Skeletal muscle tissue (tissue), 4 donors: ENCODE measurements around the gene PGM5. TPM values are rescaled to one million over a fixed set of nuclear protein-coding genes. Genes with fewer than 3 reads are reported as not detected.

ENCODE experiments used
- H3K27ac ChIP-seq: one replicate; pipeline ENCODE4 v1.7.0; 2013; ENCODE audit warnings: mild to moderate bottlenecking, low read depth, low read length, inconsistent platforms
- H3K27me3 ChIP-seq, 3 donors: one replicate each; pipeline ENCODE4 v1.7.0; 2013; ENCODE audit warnings: low read length in 3 of 3; ENCODE audit not compliant: control insufficient read depth in 3 of 3, insufficient read depth in 3 of 3
- H3K36me3 ChIP-seq, 3 donors: one replicate each; pipeline ENCODE4 v1.7.0; 2013; ENCODE audit warnings: low read length in 3 of 3; ENCODE audit not compliant: control insufficient read depth in 3 of 3, insufficient read depth in 3 of 3
- H3K4me1 ChIP-seq, 3 donors: one replicate each; pipeline ENCODE4 v1.7.0; 2013; ENCODE audit warnings: low read length in 3 of 3, mild to moderate bottlenecking in 3 of 3; ENCODE audit not compliant: control insufficient read depth in 3 of 3, insufficient read depth in 3 of 3
- H3K4me3 ChIP-seq, 3 donors: one replicate each; pipeline ENCODE4 v1.7.0; 2013; ENCODE audit warnings: low read length in 3 of 3
- H3K9ac ChIP-seq, 3 donors: one replicate each; pipeline ENCODE4 v1.7.0; 2013; ENCODE audit warnings: low read length in 3 of 3, mild to moderate bottlenecking in 3 of 3, moderate library complexity in 2 of 3, low read depth in 1 of 3
- H3K9me3 ChIP-seq, 3 donors: one replicate each; pipeline ENCODE4 v1.7.0; 2013; ENCODE audit warnings: low read length in 3 of 3; ENCODE audit not compliant: control insufficient read depth in 3 of 3
- total RNA-seq: library from RNA; depleted of rRNA; stranded (reverse); fragments of >200 nt; gene quantifications from one replicate; pipeline ENCODE4 v1.2.3, GENCODE V29; 2014
- donor health status: Osteomylitis.

PGM5 gene
- total RNA-seq, 1 donor from 2014 or later = 69.4 TPM

- H3K36me3 ChIP-seq = no peaks in the 10 kb centered on the region
- H3K4me1 ChIP-seq = peaks cover 0 to 14% (median 2%) of the 10 kb centered on the region in 3 donors
- H3K9me3 ChIP-seq = no peaks in the 10 kb centered on the region
- H3K4me3 ChIP-seq = no peak overlapping the region
- no peak overlapping the region for H3K9ac ChIP-seq
- H3K27ac ChIP-seq = no peak overlapping the region
- no peaks in the 10 kb centered on the region for H3K27me3 ChIP-seq
Observed at GRCh38 chr9:68429631-68430030, 73.2 kb downstream of the PGM5 start.

- H3K27me3 ChIP-seq = no peaks in the 10 kb centered on the region
- peaks cover 0 to 14% (median 2%) of the 10 kb centered on the region in 3 donors for H3K4me1 ChIP-seq
- H3K9ac ChIP-seq = no peak overlapping the region
- no peak overlapping the region for H3K4me3 ChIP-seq
- H3K27ac ChIP-seq = no peak overlapping the region
- no peaks in the 10 kb centered on the region for H3K9me3 ChIP-seq
- no peaks in the 10 kb centered on the region for H3K36me3 ChIP-seq
Observed at GRCh38 chr9:68431307-68431706, 74.9 kb downstream of the PGM5 start.

GRCh38 chr9:68433531-68434110 is 77.2 kb downstream of the PGM5 start:
- no peaks in the 10 kb centered on the region for H3K36me3 ChIP-seq
- no peak overlapping the region for H3K4me3 ChIP-seq
- no peaks in the 10 kb centered on the region for H3K27me3 ChIP-seq
- no peak overlapping the region for H3K9ac ChIP-seq
- H3K27ac ChIP-seq = no peak overlapping the region
- H3K4me1 ChIP-seq = peaks cover 0 to 3% (median 0%) of the 10 kb centered on the region in 3 donors
- no peaks in the 10 kb centered on the region for H3K9me3 ChIP-seq

GRCh38 chr9:68437785-68438184 is 81.4 kb downstream of the PGM5 start:
- no peak overlapping the region for H3K27ac ChIP-seq
- no peaks in the 10 kb centered on the region for H3K27me3 ChIP-seq
- no peaks in the 10 kb centered on the region for H3K36me3 ChIP-seq
- no peak overlapping the region for H3K4me3 ChIP-seq
- H3K9ac ChIP-seq = no peak overlapping the region
- peaks cover 0 to 4% (median 3%) of the 10 kb centered on the region in 3 donors for H3K9me3 ChIP-seq
- peaks cover 0 to 3% (median 0%) of the 10 kb centered on the region in 3 donors for H3K4me1 ChIP-seq

- no peaks in the 10 kb centered on the region for H3K27me3 ChIP-seq
- H3K4me1 ChIP-seq = no peaks in the 10 kb centered on the region
- no peaks in the 10 kb centered on the region for H3K36me3 ChIP-seq
- no peak overlapping the region for H3K27ac ChIP-seq
- H3K9ac ChIP-seq = no peak overlapping the region
- peaks cover 0 to 4% (median 3%) of the 10 kb centered on the region in 3 donors for H3K9me3 ChIP-seq
- H3K4me3 ChIP-seq = no peak overlapping the region
Observed at GRCh38 chr9:68443624-68444023, 87.2 kb downstream of the PGM5 start.

GRCh38 chr9:68446836-68447235 is 90.4 kb downstream of the PGM5 start:
- Histone ChIP-seq H3K9me3 (no peaks in the 10 kb centered on the region), H3K9ac (no peak overlapping the region), H3K27me3 (no peaks in the 10 kb centered on the region), H3K4me1 (no peaks in the 10 kb centered on the region), H3K4me3 (no peak overlapping the region), H3K27ac (no peak overlapping the region), H3K36me3 (no peaks in the 10 kb centered on the region)

GRCh38 chr9:68447611-68448010 is 91.2 kb downstream of the PGM5 start:
- Histone ChIP-seq H3K4me3 (no peak overlapping the region), H3K27me3 (no peaks in the 10 kb centered on the region), H3K36me3 (no peaks in the 10 kb centered on the region), H3K9me3 (no peaks in the 10 kb centered on the region), H3K9ac (no peak overlapping the region), H3K27ac (no peak overlapping the region), H3K4me1 (no peaks in the 10 kb centered on the region)

- H3K36me3 ChIP-seq = no peaks in the 10 kb centered on the region
- no peak overlapping the region for H3K27ac ChIP-seq
- H3K4me3 ChIP-seq = no peak overlapping the region
- no peaks in the 10 kb centered on the region for H3K9me3 ChIP-seq
- no peak overlapping the region for H3K9ac ChIP-seq
- H3K27me3 ChIP-seq = no peaks in the 10 kb centered on the region
- H3K4me1 ChIP-seq = no peaks in the 10 kb centered on the region
Observed at GRCh38 chr9:68454579-68455334, 98.3 kb downstream of the PGM5 start.

GRCh38 chr9:68455451-68455850 is 99.0 kb downstream of the PGM5 start:
- H3K36me3 ChIP-seq = no peaks in the 10 kb centered on the region
- no peaks in the 10 kb centered on the region for H3K27me3 ChIP-seq
- no peaks in the 10 kb centered on the region for H3K9me3 ChIP-seq
- no peak overlapping the region for H3K4me3 ChIP-seq
- H3K27ac ChIP-seq = no peak overlapping the region
- H3K4me1 ChIP-seq = no peaks in the 10 kb centered on the region
- no peak overlapping the region for H3K9ac ChIP-seq

- H3K27me3 ChIP-seq = no peaks in the 10 kb centered on the region
- H3K36me3 ChIP-seq = no peaks in the 10 kb centered on the region
- H3K27ac ChIP-seq = no peak overlapping the region
- H3K9me3 ChIP-seq = no peaks in the 10 kb centered on the region
- H3K4me3 ChIP-seq = no peak overlapping the region
- no peak overlapping the region for H3K9ac ChIP-seq
- peaks cover 0 to 12% (median 3%) of the 10 kb centered on the region in 3 donors for H3K4me1 ChIP-seq
Observed at GRCh38 chr9:68457803-68458202, 101.4 kb downstream of the PGM5 start.
